Astrocyte (in vitro differentiated cells and primary cell): ENCODE data around the gene SEC31A. TPM values are rescaled to one million over a fixed set of nuclear protein-coding genes. Genes with fewer than 3 reads are reported as not detected.

ENCODE experiments used
- DNase-seq: peaks from one replicate; pipeline ENCODE4 v3.0.0-alpha.2; 2010; ENCODE audit warnings: low read depth
- FAIRE-seq: peaks from 2 replicates; lab custom pipeline; 2011; peaks lifted over from hg19 to GRCh38; lab: Jason Lieb, UNC
- H2AFZ ChIP-seq: 2 replicates; pipeline ENCODE4 v1.6.0; 2012; ENCODE audit warnings: low read depth, low read length, inconsistent platforms
- H3K27ac ChIP-seq: 2 replicates; pipeline ENCODE4 v1.5.1; 2011; ENCODE audit warnings: low read depth, low read length, inconsistent platforms
- H3K27me3 ChIP-seq: 2 replicates; pipeline ENCODE4 v1.6.0; 2011; ENCODE audit warnings: low read length, inconsistent platforms; ENCODE audit not compliant: insufficient read depth
- H3K36me3 ChIP-seq: 2 replicates; pipeline ENCODE4 v1.5.1; 2011; ENCODE audit warnings: low read length, inconsistent platforms; ENCODE audit not compliant: insufficient read depth
- H3K4me1 ChIP-seq: 2 replicates; pipeline ENCODE4 v1.5.1; 2011; ENCODE audit warnings: low read length, inconsistent platforms; ENCODE audit not compliant: insufficient read depth
- H3K4me2 ChIP-seq: 2 replicates; pipeline ENCODE4 v1.6.0; 2012; ENCODE audit warnings: low read length, inconsistent platforms
- H3K4me3 ChIP-seq: 2 replicates; pipeline ENCODE4 v1.5.1; 2011; ENCODE audit warnings: low read depth, mild to moderate bottlenecking, low read length, inconsistent platforms; ENCODE audit not compliant: insufficient read depth
- H3K79me2 ChIP-seq: 2 replicates; pipeline ENCODE4 v1.6.0; 2012; ENCODE audit warnings: mild to moderate bottlenecking, low read length, inconsistent platforms; ENCODE audit not compliant: insufficient read depth
- H3K9ac ChIP-seq: 2 replicates; pipeline ENCODE4 v1.6.0; 2012; ENCODE audit warnings: mild to moderate bottlenecking, low read length, inconsistent platforms
- H3K9me3 ChIP-seq: 2 replicates; pipeline ENCODE4 v1.5.1; 2012; ENCODE audit warnings: low read depth, mild to moderate bottlenecking, low read length, inconsistent platforms; ENCODE audit not compliant: insufficient read depth
- H4K20me1 ChIP-seq: 2 replicates; pipeline ENCODE4 v1.6.0; 2012; ENCODE audit warnings: low read length, inconsistent platforms; ENCODE audit not compliant: insufficient read depth
- H3K27ac Mint-ChIP-seq: one replicate; pipeline ENCODE4 v1.8.0; 2021; ENCODE audit warnings: mild to moderate bottlenecking, mixed read lengths; ENCODE audit not compliant: unreplicated experiment
- H3K27me3 Mint-ChIP-seq: one replicate; pipeline ENCODE4 v1.8.0; 2021; ENCODE audit warnings: low read depth, mixed read lengths; ENCODE audit not compliant: unreplicated experiment
- H3K36me3 Mint-ChIP-seq: one replicate; pipeline ENCODE4 v1.8.0; 2021; ENCODE audit warnings: low read depth, mixed read lengths; ENCODE audit not compliant: unreplicated experiment
- H3K4me1 Mint-ChIP-seq: one replicate; pipeline ENCODE4 v1.8.0; 2021; ENCODE audit warnings: low read depth, mixed read lengths; ENCODE audit not compliant: unreplicated experiment
- H3K4me3 Mint-ChIP-seq: one replicate; pipeline ENCODE4 v1.8.0; 2021; ENCODE audit warnings: mild to moderate bottlenecking, moderate library complexity, mixed read lengths; ENCODE audit not compliant: unreplicated experiment
- H3K9me3 Mint-ChIP-seq: one replicate; pipeline ENCODE4 v1.8.0; 2021; ENCODE audit warnings: mild to moderate bottlenecking, mixed read lengths; ENCODE audit not compliant: unreplicated experiment
- CTCF ChIP-seq: IDR thresholded peaks from 2 replicates; pipeline ENCODE4 v1.5.1; 2011; ENCODE audit warnings: low read depth, mild to moderate bottlenecking, inconsistent platforms, low read length, moderate library complexity; ENCODE audit not compliant: insufficient read depth
- EZH2 ChIP-seq: IDR thresholded peaks from 2 replicates; pipeline ENCODE4 v1.6.1; 2012; ENCODE audit warnings: mild to moderate bottlenecking, low read length, inconsistent platforms; ENCODE audit not compliant: insufficient read depth
- total RNA-seq: library from RNA; stranded (reverse); gene quantifications from 2 replicates; pipeline ENCODE4 v1.2.1, GENCODE V29; 2021

SEC31A gene
- total RNA-seq, 1 donor from 2014 or later, result 471 TPM

DNA sequence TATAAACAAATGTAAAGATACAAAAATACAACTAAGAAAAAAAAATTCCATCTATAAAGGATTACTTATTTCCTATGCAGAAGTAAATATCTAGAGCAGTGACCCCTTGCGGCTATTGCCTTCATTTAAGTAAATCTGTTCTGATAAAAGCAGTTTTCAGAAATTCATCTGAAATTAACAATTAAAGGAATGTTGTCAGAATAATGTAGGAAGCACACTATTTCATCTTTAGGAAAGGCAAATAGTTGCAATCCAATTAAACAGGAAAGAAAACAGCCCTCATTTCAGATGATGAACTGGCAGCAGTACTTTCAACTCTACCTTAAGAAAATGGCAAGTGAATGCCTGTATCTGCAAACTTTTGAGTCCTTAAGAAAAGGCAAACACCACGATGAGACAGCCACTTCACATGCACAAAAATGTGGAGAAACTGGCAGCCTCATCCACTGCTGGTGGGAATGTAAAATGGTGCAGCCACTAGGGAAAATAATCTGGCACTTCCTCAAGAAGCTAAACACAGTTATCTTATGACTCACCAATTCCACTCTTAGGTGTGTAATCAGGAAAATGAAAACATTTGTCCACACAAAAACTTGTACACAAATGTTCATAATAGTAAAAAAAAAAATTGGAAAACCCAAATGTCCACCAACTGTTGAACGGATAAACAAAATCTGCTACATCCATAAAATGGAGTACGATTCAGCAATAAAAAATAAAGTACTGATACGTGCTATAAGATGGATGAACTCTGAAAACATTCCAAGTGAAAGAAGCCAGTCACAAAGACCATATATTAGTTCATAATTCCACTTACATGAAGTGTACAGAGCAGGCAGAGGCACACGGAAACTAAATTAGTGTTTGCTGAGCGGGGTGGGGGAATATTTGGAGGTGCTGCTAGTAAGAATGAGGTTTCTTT, 7.6 kb upstream of the SEC31A start:
- FAIRE-seq (peak; percentile 76), DNase-seq (peak; percentile 92)
- Mint-ChIP-seq H3K27me3 (no peaks in the 10 kb centered on the region), H3K4me1 (peaks cover 11% of the 10 kb centered on the region), H3K27ac (no peak overlapping the region), H3K36me3 (peaks cover 7% of the 10 kb centered on the region), H3K9me3 (no peaks in the 10 kb centered on the region), H3K4me3 (no peak overlapping the region)
- Histone ChIP-seq H3K4me1 (peaks cover 14% of the 10 kb centered on the region), H3K27me3 (no peaks in the 10 kb centered on the region), H3K27ac (peak overlapping the region; percentile 99), H4K20me1 (peaks cover 10% of the 10 kb centered on the region), H3K79me2 (peaks cover 76% of the 10 kb centered on the region), H3K9me3 (no peaks in the 10 kb centered on the region), H2AFZ (no peak overlapping the region), H3K4me3 (peak overlapping the region; percentile 93), H3K9ac (peak overlapping the region; percentile 97), H3K4me2 (peak overlapping the region; percentile 93), H3K36me3 (peaks cover 12% of the 10 kb centered on the region)
- TF ChIP-seq EZH2 (no peak), CTCF (peak; percentile 24)

GRCh38 chr4:82896755-82897154, 5.8 kb upstream of the SEC31A start:
- Histone ChIP-seq H4K20me1 (peaks cover 10% of the 10 kb centered on the region), H3K9ac (no peak overlapping the region), H3K4me1 (peaks cover 21% of the 10 kb centered on the region), H2AFZ (no peak overlapping the region), H3K27me3 (no peaks in the 10 kb centered on the region), H3K4me2 (no peak overlapping the region), H3K4me3 (no peak overlapping the region), H3K79me2 (peaks cover 84% of the 10 kb centered on the region), H3K27ac (no peak overlapping the region), H3K9me3 (no peaks in the 10 kb centered on the region), H3K36me3 (peaks cover 17% of the 10 kb centered on the region)
- Mint-ChIP-seq H3K27me3 (no peaks in the 10 kb centered on the region), H3K4me1 (peaks cover 20% of the 10 kb centered on the region), H3K9me3 (no peaks in the 10 kb centered on the region), H3K36me3 (peaks cover 9% of the 10 kb centered on the region), H3K4me3 (no peak overlapping the region), H3K27ac (no peak overlapping the region)
- DNase-seq, result no peak
- no peak for TF ChIP-seq CTCF
- TF ChIP-seq EZH2, result no peak
- no peak for FAIRE-seq

DNA sequence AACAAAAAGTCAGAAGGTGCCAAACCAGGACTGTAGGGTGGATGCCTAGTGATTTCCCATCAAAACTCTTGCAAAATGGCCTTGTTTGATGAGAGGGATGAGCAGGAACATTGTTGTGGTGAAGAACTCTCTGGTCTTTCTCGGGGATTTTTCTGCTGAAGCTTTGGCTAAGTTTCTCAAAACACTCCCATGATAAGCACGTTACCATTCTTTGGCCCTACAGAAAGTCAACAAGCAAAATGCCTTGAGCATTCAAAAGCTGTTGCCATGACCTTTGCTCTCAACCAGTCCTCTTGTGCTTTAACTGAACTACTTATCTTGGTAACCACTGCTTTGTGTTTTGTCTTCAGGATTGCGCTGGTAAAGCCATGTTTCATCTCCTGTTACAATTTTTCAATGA, 3.0 kb upstream of the SEC31A start:
- peaks cover 21% of the 10 kb centered on the region for H3K4me1 ChIP-seq
- H3K4me3 ChIP-seq, result no peak overlapping the region
- no peak overlapping the region for H2AFZ ChIP-seq
- peaks cover 17% of the 10 kb centered on the region for H3K36me3 ChIP-seq
- H3K4me2 ChIP-seq, result no peak overlapping the region
- no peaks in the 10 kb centered on the region for H3K27me3 Mint-ChIP-seq
- H3K79me2 ChIP-seq, result peaks cover 84% of the 10 kb centered on the region
- peaks cover 18% of the 10 kb centered on the region for H4K20me1 ChIP-seq
- H3K27me3 ChIP-seq, result no peaks in the 10 kb centered on the region
- H3K9me3 ChIP-seq, result no peaks in the 10 kb centered on the region
- H3K4me3 Mint-ChIP-seq, result peak overlapping the region; percentile 45
- DNase-seq, result no peak
- no peak overlapping the region for H3K27ac ChIP-seq
- FAIRE-seq, result no peak
- TF ChIP-seq EZH2 (no peak), CTCF (no peak)
- peaks cover 22% of the 10 kb centered on the region for H3K4me1 Mint-ChIP-seq
- no peaks in the 10 kb centered on the region for H3K9me3 Mint-ChIP-seq
- no peak overlapping the region for H3K27ac Mint-ChIP-seq
- H3K36me3 Mint-ChIP-seq, result peaks cover 9% of the 10 kb centered on the region
- no peak overlapping the region for H3K9ac ChIP-seq
